Liver (tissue), 3 donors: ENCODE measurements around the gene ABCC5.

Experiments
- CTCF ChIP-seq: fragments of 150-350 bp; IDR thresholded peaks from 2 replicates; pipeline ENCODE4 v1.5.1; 2017; ENCODE audit warnings: improper control_type of control experiment, low read depth, low read length; ENCODE audit not compliant: missing input control
- FOXA1 ChIP-seq: IDR thresholded peaks from 2 replicates; pipeline ENCODE4 v1.6.1; 2016; ENCODE audit warnings: antibody characterized with exemption
- HNF4A ChIP-seq, 2 donors: conservative IDR thresholded peaks; 2 replicates each; pipeline ENCODE4 v1.6.1; 2016; ENCODE audit warnings: antibody characterized with exemption in 2 of 2, mild to moderate bottlenecking in 2 of 2
- JUND ChIP-seq, 2 donors: IDR thresholded peaks; 2 replicates each; pipeline ENCODE4 v1.6.1; 2016; ENCODE audit warnings: antibody characterized with exemption in 2 of 2
- MAX ChIP-seq: IDR thresholded peaks from 2 replicates; pipeline ENCODE4 v1.6.1; 2016; ENCODE audit warnings: antibody characterized with exemption
- REST ChIP-seq: IDR thresholded peaks from 2 replicates; pipeline ENCODE4 v1.6.1; 2016; ENCODE audit warnings: antibody characterized with exemption, mild to moderate bottlenecking
- YY1 ChIP-seq: IDR thresholded peaks from 2 replicates; pipeline ENCODE4 v1.6.1; 2016; ENCODE audit warnings: antibody characterized with exemption, mild to moderate bottlenecking
- donor health status: healthy.
- donor health status: healthy.

GRCh38 chr3:184003187-184003967 lies 14.3 kb downstream of the ABCC5 start:
- no peak for TF ChIP-seq REST
- TF ChIP-seq FOXA1, result no peak
- no peak for TF ChIP-seq CTCF
- no peak for TF ChIP-seq JUND (IDR thresholded peaks at IDR 0.05)
- no peak for TF ChIP-seq YY1
- TF ChIP-seq HNF4A (conservative IDR thresholded peaks at IDR 0.05), result no peak
- TF ChIP-seq MAX, result no peak
